ENCODE results near the gene SUPT4H1.

DNA sequence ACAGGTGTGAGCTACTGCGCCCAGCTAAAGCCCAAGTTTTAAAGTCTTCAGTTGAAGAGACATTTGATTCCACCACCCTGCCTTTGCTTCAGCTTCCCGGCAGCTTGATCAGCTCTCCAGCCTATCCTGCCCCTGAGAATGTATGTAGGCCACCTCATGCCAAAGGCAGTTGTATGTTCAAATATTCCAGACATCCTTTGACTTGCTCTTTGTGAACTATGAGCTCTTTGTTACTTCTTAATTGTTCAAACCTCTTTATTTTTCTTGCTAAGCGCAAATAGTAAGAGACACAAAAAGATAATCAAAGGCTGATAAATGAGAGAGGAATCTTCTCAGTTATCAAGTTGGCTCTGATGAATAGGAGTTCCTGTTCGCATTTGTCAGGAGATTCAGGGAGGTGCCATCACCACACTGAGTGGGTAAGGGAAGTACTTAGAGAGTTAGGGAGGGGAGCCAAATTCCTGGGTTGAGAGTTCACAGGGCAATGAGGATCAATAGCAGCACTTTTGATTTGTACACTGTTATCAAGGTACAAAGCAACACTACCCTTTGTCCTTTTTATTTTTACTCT lies 32.0 kb upstream of the SUPT4H1 start:
- TF ChIP-seq, protein P1, sequence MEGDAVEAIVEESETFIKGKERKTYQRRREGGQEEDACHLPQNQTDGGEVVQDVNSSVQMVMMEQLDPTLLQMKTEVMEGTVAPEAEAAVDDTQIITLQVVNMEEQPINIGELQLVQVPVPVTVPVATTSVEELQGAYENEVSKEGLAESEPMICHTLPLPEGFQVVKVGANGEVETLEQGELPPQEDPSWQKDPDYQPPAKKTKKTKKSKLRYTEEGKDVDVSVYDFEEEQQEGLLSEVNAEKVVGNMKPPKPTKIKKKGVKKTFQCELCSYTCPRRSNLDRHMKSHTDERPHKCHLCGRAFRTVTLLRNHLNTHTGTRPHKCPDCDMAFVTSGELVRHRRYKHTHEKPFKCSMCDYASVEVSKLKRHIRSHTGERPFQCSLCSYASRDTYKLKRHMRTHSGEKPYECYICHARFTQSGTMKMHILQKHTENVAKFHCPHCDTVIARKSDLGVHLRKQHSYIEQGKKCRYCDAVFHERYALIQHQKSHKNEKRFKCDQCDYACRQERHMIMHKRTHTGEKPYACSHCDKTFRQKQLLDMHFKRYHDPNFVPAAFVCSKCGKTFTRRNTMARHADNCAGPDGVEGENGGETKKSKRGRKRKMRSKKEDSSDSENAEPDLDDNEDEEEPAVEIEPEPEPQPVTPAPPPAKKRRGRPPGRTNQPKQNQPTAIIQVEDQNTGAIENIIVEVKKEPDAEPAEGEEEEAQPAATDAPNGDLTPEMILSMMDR (IDR thresholded peaks at IDR 0.05), result no peak
- no peak for TF ChIP-seq EZH2 (IDR thresholded peaks at IDR 0.05; ENCODE audit: borderline replicate concordance, insufficient read depth, low read depth, low read length, poor library complexity, severe bottlenecking)
